Lower lobe of right lung (tissue), 2 donors: Measurements from ENCODE around the gene HPS4. TPM values are rescaled to one million over a fixed set of nuclear protein-coding genes. Genes with fewer than 3 reads are reported as not detected.

Source experiments
- ATAC-seq, 2 donors: fragments of 200-7000 bp; cut with Tn5 transposase; one replicate each; pipeline ENCODE4 v1.9.1; 2020 to 2022; ENCODE audit warnings: mild to moderate bottlenecking in 2 of 2, moderate library complexity in 2 of 2
- DNase-seq: peaks from one replicate; pipeline ENCODE4 v3.0.0-alpha.2; 2020
- H3K27ac ChIP-seq: fragments of 200-600 bp; one replicate; pipeline ENCODE4 v1.8.0; 2022
- H3K27me3 ChIP-seq: fragments of 200-600 bp; one replicate; pipeline ENCODE4 v1.8.0; 2022; ENCODE audit warnings: low read depth
- H3K36me3 ChIP-seq: fragments of 200-600 bp; one replicate; pipeline ENCODE4 v1.8.0; 2022; ENCODE audit warnings: mild to moderate bottlenecking
- H3K4me1 ChIP-seq: fragments of 200-600 bp; one replicate; pipeline ENCODE4 v1.8.0; 2022
- H3K4me3 ChIP-seq: fragments of 200-600 bp; one replicate; pipeline ENCODE4 v1.8.0; 2022; ENCODE audit warnings: mild to moderate bottlenecking
- H3K9me3 ChIP-seq: fragments of 200-600 bp; one replicate; pipeline ENCODE4 v1.8.0; 2022
- CTCF ChIP-seq: fragments of 200-600 bp; IDR thresholded peaks from one replicate; pipeline ENCODE4 v1.8.0; 2022; ENCODE audit warnings: antibody characterized with exemption, mild to moderate bottlenecking
- intact Hi-C: fragments of 100-400 bp; cut with DNase I; formaldehyde crosslinking; loops from one replicate; pipeline ENCODE4 v1.11.0; 2022
- total RNA-seq: library from RNA; stranded (reverse); fragmentation: NEBNext Ultra II Directional; extraction: Animal tissue kit (Norgen Biotek cat#: 25700); gene quantifications from one replicate; pipeline ENCODE4 v1.2.1, GENCODE V29; 2021
- donor health status: DM: no; HTN: yes; CAD: no; lungs with severe emphysema.

Gene HPS4
- total RNA-seq, 1 donor from 2014 or later = 39.8 TPM

- intact Hi-C loops = no loop called here
- peaks cover 33% of the 10 kb centered on the region for H3K4me1 ChIP-seq
- H3K36me3 ChIP-seq = peaks cover 62% of the 10 kb centered on the region
- ATAC-seq (no peak), DNase-seq (no peak)
- TF ChIP-seq CTCF = no peak
- no peaks in the 10 kb centered on the region for H3K27me3 ChIP-seq
- no peak overlapping the region for H3K27ac ChIP-seq
- no peaks in the 10 kb centered on the region for H3K9me3 ChIP-seq
- H3K4me3 ChIP-seq = no peak overlapping the region
Observed at GRCh38 chr22:26476705-26477340, 6.8 kb downstream of the HPS4 start.

GRCh38 chr22:26474682-26475081, 8.9 kb downstream of the HPS4 start:
- Histone ChIP-seq H3K9me3 (no peaks in the 10 kb centered on the region), H3K4me3 (no peak overlapping the region), H3K4me1 (peaks cover 11% of the 10 kb centered on the region), H3K36me3 (peaks cover 81% of the 10 kb centered on the region), H3K27me3 (no peaks in the 10 kb centered on the region), H3K27ac (no peak overlapping the region)
- no peak for ATAC-seq
- no peak for TF ChIP-seq CTCF
- no peak for DNase-seq
- intact Hi-C loops = no loop called here

- ATAC-seq = peak; percentile 81 to 89
- Histone ChIP-seq H3K4me3 (no peak overlapping the region), H3K36me3 (peaks cover 97% of the 10 kb centered on the region), H3K4me1 (no peaks in the 10 kb centered on the region), H3K9me3 (no peaks in the 10 kb centered on the region), H3K27ac (no peak overlapping the region), H3K27me3 (no peaks in the 10 kb centered on the region)
- no peak for DNase-seq
- intact Hi-C loops = no loop called here
- no peak for TF ChIP-seq CTCF
Observed at GRCh38 chr22:26471522-26471921, 12.1 kb downstream of the HPS4 start.

GRCh38 chr22:26470807-26471206, 12.8 kb downstream of the HPS4 start:
- Histone ChIP-seq H3K4me3 (no peak overlapping the region), H3K4me1 (no peaks in the 10 kb centered on the region), H3K36me3 (peaks cover 97% of the 10 kb centered on the region), H3K27me3 (no peaks in the 10 kb centered on the region), H3K27ac (no peak overlapping the region), H3K9me3 (no peaks in the 10 kb centered on the region)
- ATAC-seq (no peak), DNase-seq (no peak)
- no peak for TF ChIP-seq CTCF
- intact Hi-C loops = no loop called here

GRCh38 chr22:26466196-26466595, 17.4 kb downstream of the HPS4 start:
- intact Hi-C loops = no loop called here
- Histone ChIP-seq H3K27me3 (no peaks in the 10 kb centered on the region), H3K4me1 (no peaks in the 10 kb centered on the region), H3K36me3 (peaks cover 99% of the 10 kb centered on the region), H3K27ac (no peak overlapping the region), H3K9me3 (no peaks in the 10 kb centered on the region), H3K4me3 (no peak overlapping the region)
- DNase-seq (no peak), ATAC-seq (no peak)
- no peak for TF ChIP-seq CTCF
